B cell (primary cell): Measurements from ENCODE around the gene SPAG6. TPM values are rescaled to one million over a fixed set of nuclear protein-coding genes. Genes with fewer than 3 reads are reported as not detected.

Source experiments
- ATAC-seq: fragments of 200-7000 bp; cut with Tn5 transposase; one replicate; pipeline ENCODE4 v1.10.0; 2021; ENCODE audit warnings: low read depth, mild to moderate bottlenecking, moderate number of reproducible peaks, moderate library complexity
- CTCF ChIA-PET: fragments of 350-600 bp; sonication (Branson Sonifier 250); formaldehyde crosslinking; loops from one replicate; lab custom pipeline; 2021; ENCODE audit warnings: antibody characterized with exemption, inconsistent platforms; lab: Charles Lee
- POLR2A ChIA-PET: fragments of 350-600 bp; sonication (Branson Sonifier 250); formaldehyde crosslinking; loops from one replicate; lab custom pipeline; 2021; ENCODE audit warnings: antibody characterized with exemption; lab: Charles Lee
- DNase-seq: peaks from one replicate; pipeline ENCODE4 v3.0.0; 2013
- H2AFZ ChIP-seq: 2 replicates; pipeline ENCODE4 v1.6.1; 2012; ENCODE audit warnings: mild to moderate bottlenecking, low read depth, low read length; ENCODE audit not compliant: insufficient read depth, poor library complexity, severe bottlenecking
- H3K27ac ChIP-seq, 2 donors: 1 replicate in 1 of 2; 2 replicates in 1 of 2; pipeline ENCODE4 v1.5.1; 2012 to 2013; ENCODE audit warnings: low read length in 2 of 2, mild to moderate bottlenecking in 2 of 2, moderate library complexity in 1 of 2
- H3K27me3 ChIP-seq, 4 experiments: fragments of 200-600 bp in 1 of 4; sonication (generic) in 1 of 4; replicated peaks in 1 of 4; 1 replicate in 2 of 4; 2 replicates in 2 of 4; pipeline versions ENCODE4 v1.6.1 to v1.7.0; 2013 to 2016; ENCODE audit warnings: low read length in 3 of 4, mild to moderate bottlenecking in 2 of 4, mixed read lengths in 1 of 4, moderate library complexity in 1 of 4; ENCODE audit not compliant: insufficient read depth in 4 of 4, control insufficient read depth in 3 of 4; ENCODE audit errors: control extremely low read depth in 1 of 4
- H3K36me3 ChIP-seq, 2 experiments: replicated peaks in 1 of 2; 1 replicate in 1 of 2; 2 replicates in 1 of 2; pipeline versions ENCODE4 v1.6.1 to v1.7.1; 2013; ENCODE audit warnings: low read length in 1 of 2; ENCODE audit not compliant: insufficient read depth in 2 of 2, control insufficient read depth in 1 of 2; ENCODE audit errors: control extremely low read depth in 1 of 2, extremely low read depth in 1 of 2
- H3K4me1 ChIP-seq, 2 donors: fragments of 200-600 bp in 1 of 2; sonication (generic) in 1 of 2; 1 replicate in 1 of 2; 2 replicates in 1 of 2; pipeline versions ENCODE4 v1.5.1 to v1.6.1; 2013 to 2017; ENCODE audit warnings: low read length in 2 of 2; ENCODE audit not compliant: control insufficient read depth in 2 of 2, insufficient read depth in 2 of 2
- H3K4me2 ChIP-seq: replicated peaks from 2 replicates; pipeline ENCODE3; 2012; ENCODE audit warnings: mild to moderate bottlenecking, low read depth, low read length; ENCODE audit not compliant: poor library complexity, severe bottlenecking
- H3K4me3 ChIP-seq, 5 experiments: fragments of 200-600 bp in 1 of 5; sonication (generic) in 1 of 5; 1 replicate in 3 of 5; 2 replicates in 2 of 5; pipeline versions ENCODE4 v1.5.1 to v1.7.0; 2011 to 2016; ENCODE audit warnings: low read length in 4 of 5, mild to moderate bottlenecking in 4 of 5, low read depth in 2 of 5, control low read depth in 1 of 5, moderate library complexity in 1 of 5; ENCODE audit not compliant: insufficient read depth in 1 of 5; ENCODE audit errors: control extremely low read depth in 1 of 5, extremely low read depth in 1 of 5
- H3K79me2 ChIP-seq: fragments of 200-600 bp; sonication (generic); one replicate; pipeline ENCODE4 v1.6.0; 2016; ENCODE audit warnings: low read length; ENCODE audit not compliant: control insufficient read depth, insufficient read depth
- H3K9ac ChIP-seq: fragments of 200-600 bp; sonication (generic); 2 replicates; pipeline ENCODE4 v1.6.1; 2017; ENCODE audit warnings: mild to moderate bottlenecking, low read length, moderate library complexity
- H3K9me3 ChIP-seq, 3 donors: one replicate each; pipeline versions ENCODE4 v1.6.1 to v1.7.1; 2013; ENCODE audit warnings: low read length in 2 of 3; ENCODE audit not compliant: control insufficient read depth in 2 of 3, insufficient read depth in 1 of 3; ENCODE audit errors: control extremely low read depth in 1 of 3
- H4K20me1 ChIP-seq: 2 replicates; pipeline ENCODE4 v1.6.0; 2012; ENCODE audit warnings: mild to moderate bottlenecking, low read length; ENCODE audit not compliant: insufficient read depth, control insufficient read depth, poor library complexity, severe bottlenecking
- H3K27ac Mint-ChIP-seq: one replicate; pipeline ENCODE4 v1.8.0; 2021; ENCODE audit warnings: mixed read lengths
- H3K27me3 Mint-ChIP-seq: one replicate; pipeline ENCODE4 v1.8.0; 2021; ENCODE audit warnings: mixed read lengths
- H3K4me1 Mint-ChIP-seq: one replicate; pipeline ENCODE4 v1.8.0; 2021; ENCODE audit warnings: mixed read lengths
- H3K4me3 Mint-ChIP-seq: one replicate; pipeline ENCODE4 v1.8.0; 2021; ENCODE audit warnings: mixed read lengths
- H3K9me3 Mint-ChIP-seq: one replicate; pipeline ENCODE4 v1.8.0; 2022; ENCODE audit warnings: mixed read lengths; ENCODE audit not compliant: insufficient read depth
- CTCF ChIP-seq: fragments of 200-600 bp; IDR thresholded peaks from one replicate; pipeline ENCODE4 v1.8.0; 2022; ENCODE audit warnings: antibody characterized with exemption, mild to moderate bottlenecking
- EZH2 ChIP-seq: IDR thresholded peaks from 2 replicates; pipeline ENCODE4 v1.6.1; 2012; ENCODE audit warnings: borderline replicate concordance, low read depth, mild to moderate bottlenecking, moderate library complexity, low read length; ENCODE audit not compliant: insufficient read depth, poor library complexity, severe bottlenecking
- WGBS: methylation state at CpG from one replicate; pipeline ENCODE4 v1.1.5; 2013; ENCODE audit warnings: missing lambda C conversion rate; ENCODE audit not compliant: insufficient coverage; 5-methylcytosine and 5-hydroxymethylcytosine counted together
- intact Hi-C: fragments of 100-400 bp; cut with micrococcal nuclease; formaldehyde crosslinking; loops from one replicate; pipeline ENCODE4 v1.10.0; 2022
- polyA plus RNA-seq: library from polyadenylated mRNA; depleted of rRNA; stranded (reverse); fragments of >200 nt; gene quantifications from 2 replicates; pipeline ENCODE4 v1.2.3, GENCODE V29; 2012
- total RNA-seq, 2 donors: library from RNA; stranded (reverse); fragments of 120-200 nt in 1 of 2; gene quantifications; 1 replicate in 1 of 2; 2 replicates in 1 of 2; pipeline versions ENCODE4 v1.2.3 to v1.2.4, GENCODE V29; 2013 to 2022

SPAG6 gene
- total and polyA plus RNA-seq, 2 donors (not counting 1 experiment from before 2014, with no cell fraction given), result not detected

GRCh38 chr10:22369434-22370072 lies 24.3 kb downstream of the SPAG6 start:
- ATAC-seq (peak; percentile 28), DNase-seq (no peak)
- Histone ChIP-seq H3K79me2 (no peaks in the 10 kb centered on the region), H2AFZ (no peak overlapping the region), H3K4me3 (no peak overlapping the region), H3K4me2 (no peak overlapping the region), H3K36me3 (no peaks in the 10 kb centered on the region), H3K27ac (no peak overlapping the region), H3K9ac (no peak overlapping the region), H3K27me3 (no peaks in the 10 kb centered on the region), H3K9me3 (no peaks in the 10 kb centered on the region), H4K20me1 (no peaks in the 10 kb centered on the region), H3K4me1 (peaks cover 7 to 8% of the 10 kb centered on the region in 2 donors)
- CTCF ChIA-PET, result no interaction called here
- H3K9me3 Mint-ChIP-seq, result no peaks in the 10 kb centered on the region
- H3K4me3 Mint-ChIP-seq, result no peak overlapping the region
- intact Hi-C loops, result loop anchor here (5.0 kb wide), 1 partner anchor 48 kb away; no protein-coding TSS in a partner anchor
- H3K27me3 Mint-ChIP-seq, result no peaks in the 10 kb centered on the region
- peaks cover 17% of the 10 kb centered on the region for H3K4me1 Mint-ChIP-seq
- POLR2A ChIA-PET, result interaction anchor here (1.0 kb wide), 1 partner anchor 67 kb away, joined by 3 read pairs; no protein-coding TSS in a partner anchor
- H3K27ac Mint-ChIP-seq, result no peak overlapping the region
- no peak for TF ChIP-seq EZH2
- TF ChIP-seq CTCF, result no peak
- 83% methylated on average over 1 of the region's 5 CpGs for WGBS

- CTCF ChIA-PET, result no interaction called here
These were observed 25.0 kb downstream of the SPAG6 start for GRCh38 chr10:22370320-22370719.

More at GRCh38 chr10:22370320-22370719, 25.0 kb downstream of the SPAG6 start:
- DNase-seq, result peak; percentile 23
- intact Hi-C loops, result no loop called here
- Mint-ChIP-seq H3K27ac (peak overlapping the region; percentile 41), H3K27me3 (no peaks in the 10 kb centered on the region), H3K9me3 (no peaks in the 10 kb centered on the region), H3K4me1 (peaks cover 20% of the 10 kb centered on the region), H3K4me3 (peak overlapping the region; percentile 27)
- Histone ChIP-seq H3K4me1 (peaks cover 4 to 7% of the 10 kb centered on the region in 2 donors), H3K4me2 (peak overlapping the region; percentile 63), H3K27ac (no peak overlapping the region), H3K9me3 (no peaks in the 10 kb centered on the region), H3K4me3 (peak overlapping the region in 1 of 5 experiments; percentile 4), H3K9ac (peak overlapping the region; percentile 37), H4K20me1 (no peaks in the 10 kb centered on the region), H2AFZ (peak overlapping the region; percentile 70), H3K79me2 (no peaks in the 10 kb centered on the region), H3K36me3 (no peaks in the 10 kb centered on the region), H3K27me3 (no peaks in the 10 kb centered on the region)
- POLR2A ChIA-PET, result interaction anchor here (1.0 kb wide), 1 partner anchor 66 kb away, joined by 3 read pairs; no protein-coding TSS in a partner anchor
- TF ChIP-seq EZH2 (no peak), CTCF (no peak)
- ATAC-seq, result no peak
